ENCODE data around the gene MT1A. TPM values are rescaled to one million over a fixed set of nuclear protein-coding genes. Genes with fewer than 3 reads are reported as not detected.
"Not testable (repeated sequence)": the region's sequence is repeated elsewhere in the genome, so short reads cannot be mapped to it uniquely, and the experiment has no call there.

MT1A gene
- total RNA-seq, 4 donors from 2014 or later, result 3.7 to 23.3 (median 11.2) TPM

- DNase-seq (ENCODE audit: low spot score in 2 of 2), result no peak
- H3K4me3 ChIP-seq (ENCODE audit: low read depth, poor library complexity, severe bottlenecking), result no peak overlapping the region
- 82 to 83% methylated on average over 11 of the region's 11 CpGs for whole genome bisulfite sequencing, 2 donors
- TF ChIP-seq CTCF (IDR thresholded peaks at IDR 0.05) (no peak), POLR2A (IDR thresholded peaks at IDR 0.05) (no peak)
- intact Hi-C loops (cut with DNase I; ENCODE audit: low total_unique reads), result loop anchor here (10.0 kb wide), 1 partner anchor 122 kb away; no protein-coding TSS in a partner anchor
These were observed 34.5 kb downstream of the MT1A start for GRCh38 chr16:56672761-56673536.

GRCh38 chr16:56673921-56674320 is 35.5 kb downstream of the MT1A start:
- 37 to 43% methylated on average over 12 of the region's 12 CpGs for WGBS, 2 donors
- intact Hi-C loops (cut with DNase I; ENCODE audit: low total_unique reads), result loop anchor here (10.0 kb wide), 1 partner anchor 121 kb away; no protein-coding TSS in a partner anchor
- DNase-seq (ENCODE audit: low spot score in 2 of 2), result no peak
- TF ChIP-seq CTCF (IDR thresholded peaks at IDR 0.05) (no peak), POLR2A (IDR thresholded peaks at IDR 0.05) (no peak)
- no peak overlapping the region for H3K4me3 ChIP-seq (ENCODE audit: low read depth, poor library complexity, severe bottlenecking)

- not testable (repeated sequence) for DNase-seq (ENCODE audit: low spot score in 2 of 2)
- 78 to 81% methylated on average over 6 of the region's 6 CpGs for WGBS, 2 donors
These were observed 36.1 kb downstream of the MT1A start for GRCh38 chr16:56674570-56674969.

GRCh38 chr16:56675685-56676210 is 37.3 kb downstream of the MT1A start:
- WGBS, 2 donors, result 41 to 57% methylated on average over 31 to 32 of the region's 32 CpGs
- TF ChIP-seq POLR2A (IDR thresholded peaks at IDR 0.05) (no peak), CTCF (IDR thresholded peaks at IDR 0.05) (no peak)
- peak in 1 of 2 donors; percentile 82 for DNase-seq (ENCODE audit: low spot score in 2 of 2)
- intact Hi-C loops (cut with DNase I; ENCODE audit: low total_unique reads), result loop anchor here (10.0 kb wide), 1 partner anchor 119 kb away; no protein-coding TSS in a partner anchor
- H3K4me3 ChIP-seq (ENCODE audit: low read depth, poor library complexity, severe bottlenecking), result no peak overlapping the region

More at GRCh38 chr16:56674570-56674969, 36.1 kb downstream of the MT1A start:
- intact Hi-C loops (cut with DNase I; ENCODE audit: low total_unique reads), result loop anchor here (10.0 kb wide), 1 partner anchor 120 kb away; no protein-coding TSS in a partner anchor
- not testable (repeated sequence) for H3K4me3 ChIP-seq (ENCODE audit: low read depth, poor library complexity, severe bottlenecking)

GRCh38 chr16:56677474-56677873 is 39.0 kb downstream of the MT1A start:
- DNase-seq (ENCODE audit: low spot score in 2 of 2), result no peak
- H3K4me3 ChIP-seq (ENCODE audit: low read depth, poor library complexity, severe bottlenecking), result no peak overlapping the region
- 82 to 91% methylated on average over 2 to 3 of the region's 3 CpGs for WGBS, 2 donors
- no peak for TF ChIP-seq POLR2A (IDR thresholded peaks at IDR 0.05)
- TF ChIP-seq CTCF (IDR thresholded peaks at IDR 0.05), result no peak
- intact Hi-C loops (cut with DNase I; ENCODE audit: low total_unique reads), result loop anchor here (10.0 kb wide), 1 partner anchor 117 kb away; no protein-coding TSS in a partner anchor

GRCh38 chr16:56679078-56679730 is 40.7 kb downstream of the MT1A start:
- TF ChIP-seq CTCF (IDR thresholded peaks at IDR 0.05), result no peak
- no peak for TF ChIP-seq POLR2A (IDR thresholded peaks at IDR 0.05)
- no peak for DNase-seq (ENCODE audit: low spot score in 2 of 2)
- intact Hi-C loops (cut with DNase I; ENCODE audit: low total_unique reads), result loop anchor here (10.0 kb wide), 1 partner anchor 116 kb away; no protein-coding TSS in a partner anchor
- WGBS, 2 donors, result 94 to 98% methylated on average over 3 of the region's 3 CpGs
- no peak overlapping the region for H3K4me3 ChIP-seq (ENCODE audit: low read depth, poor library complexity, severe bottlenecking)
